Measurements from ENCODE around the gene WFIKKN2. TPM values are rescaled to one million over a fixed set of nuclear protein-coding genes. Genes with fewer than 3 reads are reported as not detected.

WFIKKN2 gene
- total RNA-seq, 1 experiment from 2014 or later: 0.05 TPM

DNA sequence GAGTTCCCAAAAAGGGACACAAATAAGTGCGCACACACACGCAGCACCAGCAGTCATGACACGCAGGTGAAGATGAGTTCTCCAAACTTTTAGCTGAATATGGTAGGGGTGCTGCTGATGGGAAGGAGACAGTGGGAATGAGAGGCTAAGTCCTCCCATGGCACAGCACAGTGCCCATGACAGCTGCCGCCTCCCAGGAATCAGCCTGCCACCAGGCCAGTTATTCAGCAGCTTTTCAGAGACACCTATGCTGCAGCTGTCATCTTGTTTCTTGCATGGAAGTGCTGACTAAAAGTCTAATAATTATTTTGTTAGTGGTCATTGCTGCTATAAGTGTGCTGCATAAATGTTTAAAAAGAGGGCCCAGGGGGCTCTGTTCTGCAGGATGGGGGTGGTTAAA lies 12.2 kb downstream of the WFIKKN2 start:
- H3K27ac ChIP-seq (ENCODE audit: low read depth, low read length): no peak overlapping the region
- no peaks in the 10 kb centered on the region for H3K27me3 ChIP-seq (ENCODE audit: insufficient read depth, low read length)
- RAD21 ChIA-PET (ENCODE audit: low non-redundant PET in 1 of 2, low total read pairs in 2 of 2, uncharacterized antibody in 2 of 2, unreplicated experiment in 2 of 2): interaction anchor here in 1 of 2 experiments (1.3 kb wide), 1 partner anchor 102 kb away, joined by 3 read pairs; no protein-coding TSS in a partner anchor
- no peaks in the 10 kb centered on the region for H3K9me2 ChIP-seq (ENCODE audit: insufficient read depth)
- H2AFZ ChIP-seq (ENCODE audit: low read depth, low read length, poor library complexity, severe bottlenecking): no peak overlapping the region
- no peaks in the 10 kb centered on the region for H3K36me3 ChIP-seq (ENCODE audit: control insufficient read depth in 1 of 2, insufficient read depth in 2 of 2, low read length in 2 of 2)
- peaks cover 5 to 25% of the 10 kb centered on the region in 2 experiments for H3K4me1 ChIP-seq (ENCODE audit: control insufficient read depth in 1 of 2, insufficient read depth in 2 of 2, low read length in 2 of 2)
- no peak overlapping the region for H3K4me3 ChIP-seq (replicated peaks in 1 of 2; ENCODE audit: low read depth in 1 of 2, low read length in 2 of 2)
- no TSS peak for BruUV-seq (replicated peaks)
- no peaks in the 10 kb centered on the region for H3K9me3 ChIP-seq (ENCODE audit: control insufficient read depth in 1 of 2, insufficient read depth in 1 of 2, low read depth in 1 of 2, low read length in 2 of 2)
- no peaks in the 10 kb centered on the region for H4K20me1 ChIP-seq (ENCODE audit: insufficient read depth)
- intact Hi-C loops (cut with micrococcal nuclease): no loop called here
- H3K4me2 ChIP-seq (ENCODE audit: low read length): no peak overlapping the region
- POLR2A ChIA-PET: interaction anchor here (0.7 to 1.4 kb wide), 2 partner anchors 19 to 55 kb away, joined by 5 to 6 read pairs; partner anchors contain the start of gene TOB1
- H3K9ac ChIP-seq (ENCODE audit: low read length): no peak overlapping the region
- ATAC-seq (no peak), DNase-seq (ENCODE audit: low read depth, low spot score) (no peak)
- CTCF ChIA-PET: interaction anchor here (1.3 to 1.5 kb wide), 2 partner anchors 102 to 104 kb away, joined by 4 read pairs; no protein-coding TSS in a partner anchor
- TF ChIP-seq ELF1 (IDR thresholded peaks at IDR 0.05; ENCODE audit: borderline replicate concordance, low read depth) (no peak), POLR2A (IDR thresholded peaks at IDR 0.05; ENCODE audit: borderline replicate concordance, extremely low read depth, insufficient read depth, insufficient read length) (no peak), POLR2AphosphoS5 (IDR thresholded peaks at IDR 0.05; ENCODE audit: low read depth, low read length) (no peak), TCF7L2 (IDR thresholded peaks at IDR 0.05; ENCODE audit: borderline replicate concordance, extremely low read depth, insufficient read depth, insufficient read length) (no peak), EZH2 (IDR thresholded peaks at IDR 0.05) (no peak)
- TF ChIP-seq, protein P1, sequence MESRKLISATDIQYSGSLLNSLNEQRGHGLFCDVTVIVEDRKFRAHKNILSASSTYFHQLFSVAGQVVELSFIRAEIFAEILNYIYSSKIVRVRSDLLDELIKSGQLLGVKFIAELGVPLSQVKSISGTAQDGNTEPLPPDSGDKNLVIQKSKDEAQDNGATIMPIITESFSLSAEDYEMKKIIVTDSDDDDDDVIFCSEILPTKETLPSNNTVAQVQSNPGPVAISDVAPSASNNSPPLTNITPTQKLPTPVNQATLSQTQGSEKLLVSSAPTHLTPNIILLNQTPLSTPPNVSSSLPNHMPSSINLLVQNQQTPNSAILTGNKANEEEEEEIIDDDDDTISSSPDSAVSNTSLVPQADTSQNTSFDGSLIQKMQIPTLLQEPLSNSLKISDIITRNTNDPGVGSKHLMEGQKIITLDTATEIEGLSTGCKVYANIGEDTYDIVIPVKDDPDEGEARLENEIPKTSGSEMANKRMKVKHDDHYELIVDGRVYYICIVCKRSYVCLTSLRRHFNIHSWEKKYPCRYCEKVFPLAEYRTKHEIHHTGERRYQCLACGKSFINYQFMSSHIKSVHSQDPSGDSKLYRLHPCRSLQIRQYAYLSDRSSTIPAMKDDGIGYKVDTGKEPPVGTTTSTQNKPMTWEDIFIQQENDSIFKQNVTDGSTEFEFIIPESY (IDR thresholded peaks at IDR 0.05; ENCODE audit: extremely low read depth, insufficient replicate concordance, low read length): no peak
- H3K79me2 ChIP-seq (ENCODE audit: insufficient read depth, low read length): no peaks in the 10 kb centered on the region

DNA sequence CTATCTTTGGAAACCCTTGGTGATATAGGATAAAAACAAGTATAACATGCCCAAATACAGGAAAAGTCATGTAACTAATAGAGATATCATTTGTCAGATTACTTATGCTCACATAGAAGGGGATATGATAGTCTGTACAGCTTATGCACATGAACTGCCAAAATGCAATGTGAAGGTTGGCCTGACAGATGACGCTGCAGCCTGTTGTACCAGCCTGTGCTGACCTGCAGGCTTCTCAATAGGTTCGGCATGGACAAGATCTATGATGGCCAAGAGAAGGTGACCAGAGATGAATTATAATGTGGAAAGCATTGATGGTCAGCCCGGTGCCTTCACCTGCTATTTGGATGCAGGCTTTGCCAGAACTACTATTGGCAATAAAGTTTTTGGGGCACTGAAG lies 12.7 kb downstream of the WFIKKN2 start:
- H4K20me1 ChIP-seq (ENCODE audit: insufficient read depth): no peaks in the 10 kb centered on the region
- ChIA-PET CTCF (interaction anchor here (1.2 to 1.5 kb wide), 4 partner anchors 15 to 108 kb away, joined by 3 to 4 read pairs (median 4); no protein-coding TSS in a partner anchor), POLR2A (interaction anchor here (1.4 kb wide), 1 partner anchor 18 kb away, joined by 6 read pairs; the partner anchor contains the start of gene TOB1), RAD21 (ENCODE audit: low non-redundant PET in 1 of 2, low total read pairs in 2 of 2, uncharacterized antibody in 2 of 2, unreplicated experiment in 2 of 2) (interaction anchor here (1.1 to 1.3 kb wide), 2 partner anchors 102 to 107 kb away, joined by 3 read pairs; no protein-coding TSS in a partner anchor)
- H3K4me1 ChIP-seq (ENCODE audit: control insufficient read depth in 1 of 2, insufficient read depth in 2 of 2, low read length in 2 of 2): peaks cover 5 to 23% of the 10 kb centered on the region in 2 experiments
- no peaks in the 10 kb centered on the region for H3K9me3 ChIP-seq (ENCODE audit: control insufficient read depth in 1 of 2, insufficient read depth in 1 of 2, low read depth in 1 of 2, low read length in 2 of 2)
- DNase-seq (ENCODE audit: low read depth, low spot score) (no peak), ATAC-seq (no peak)
- H3K9me2 ChIP-seq (ENCODE audit: insufficient read depth): no peaks in the 10 kb centered on the region
- TF ChIP-seq, protein P2, sequence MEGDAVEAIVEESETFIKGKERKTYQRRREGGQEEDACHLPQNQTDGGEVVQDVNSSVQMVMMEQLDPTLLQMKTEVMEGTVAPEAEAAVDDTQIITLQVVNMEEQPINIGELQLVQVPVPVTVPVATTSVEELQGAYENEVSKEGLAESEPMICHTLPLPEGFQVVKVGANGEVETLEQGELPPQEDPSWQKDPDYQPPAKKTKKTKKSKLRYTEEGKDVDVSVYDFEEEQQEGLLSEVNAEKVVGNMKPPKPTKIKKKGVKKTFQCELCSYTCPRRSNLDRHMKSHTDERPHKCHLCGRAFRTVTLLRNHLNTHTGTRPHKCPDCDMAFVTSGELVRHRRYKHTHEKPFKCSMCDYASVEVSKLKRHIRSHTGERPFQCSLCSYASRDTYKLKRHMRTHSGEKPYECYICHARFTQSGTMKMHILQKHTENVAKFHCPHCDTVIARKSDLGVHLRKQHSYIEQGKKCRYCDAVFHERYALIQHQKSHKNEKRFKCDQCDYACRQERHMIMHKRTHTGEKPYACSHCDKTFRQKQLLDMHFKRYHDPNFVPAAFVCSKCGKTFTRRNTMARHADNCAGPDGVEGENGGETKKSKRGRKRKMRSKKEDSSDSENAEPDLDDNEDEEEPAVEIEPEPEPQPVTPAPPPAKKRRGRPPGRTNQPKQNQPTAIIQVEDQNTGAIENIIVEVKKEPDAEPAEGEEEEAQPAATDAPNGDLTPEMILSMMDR (IDR thresholded peaks at IDR 0.05 in 2 of 3, conservative IDR thresholded peaks at IDR 0.05 in 1 of 3; ENCODE audit: borderline replicate concordance in 1 of 3, insufficient read depth in 1 of 3, low read depth in 2 of 3, low read length in 2 of 3): no peak
- TF ChIP-seq RAD21 (IDR thresholded peaks at IDR 0.05; ENCODE audit: low read depth) (peak; percentile 44), EGR1 (IDR thresholded peaks at IDR 0.05; ENCODE audit: low read depth) (no peak)
- no TSS peak for BruUV-seq (replicated peaks)
- no peak overlapping the region for H2AFZ ChIP-seq (ENCODE audit: low read depth, low read length, poor library complexity, severe bottlenecking)
- no peak overlapping the region for H3K4me3 ChIP-seq (replicated peaks in 1 of 2; ENCODE audit: low read depth in 1 of 2, low read length in 2 of 2)
- no peak overlapping the region for H3K27ac ChIP-seq (ENCODE audit: low read depth, low read length)
- H3K27me3 ChIP-seq (ENCODE audit: insufficient read depth, low read length): no peaks in the 10 kb centered on the region
- H3K36me3 ChIP-seq (ENCODE audit: control insufficient read depth in 1 of 2, insufficient read depth in 2 of 2, low read length in 2 of 2): no peaks in the 10 kb centered on the region
- H3K9ac ChIP-seq (ENCODE audit: low read length): no peak overlapping the region
- no peaks in the 10 kb centered on the region for H3K79me2 ChIP-seq (ENCODE audit: insufficient read depth, low read length)
- H3K4me2 ChIP-seq (ENCODE audit: low read length): no peak overlapping the region
- intact Hi-C loops (cut with micrococcal nuclease): no loop called here
